Measurements from ENCODE around the gene DOCK8. TPM values are rescaled to one million over a fixed set of nuclear protein-coding genes. Genes with fewer than 3 reads are reported as not detected.

Gene DOCK8
- total RNA-seq, 4 donors from 2014 or later = 6.7 to 28.5 (median 11.7) TPM

DNA sequence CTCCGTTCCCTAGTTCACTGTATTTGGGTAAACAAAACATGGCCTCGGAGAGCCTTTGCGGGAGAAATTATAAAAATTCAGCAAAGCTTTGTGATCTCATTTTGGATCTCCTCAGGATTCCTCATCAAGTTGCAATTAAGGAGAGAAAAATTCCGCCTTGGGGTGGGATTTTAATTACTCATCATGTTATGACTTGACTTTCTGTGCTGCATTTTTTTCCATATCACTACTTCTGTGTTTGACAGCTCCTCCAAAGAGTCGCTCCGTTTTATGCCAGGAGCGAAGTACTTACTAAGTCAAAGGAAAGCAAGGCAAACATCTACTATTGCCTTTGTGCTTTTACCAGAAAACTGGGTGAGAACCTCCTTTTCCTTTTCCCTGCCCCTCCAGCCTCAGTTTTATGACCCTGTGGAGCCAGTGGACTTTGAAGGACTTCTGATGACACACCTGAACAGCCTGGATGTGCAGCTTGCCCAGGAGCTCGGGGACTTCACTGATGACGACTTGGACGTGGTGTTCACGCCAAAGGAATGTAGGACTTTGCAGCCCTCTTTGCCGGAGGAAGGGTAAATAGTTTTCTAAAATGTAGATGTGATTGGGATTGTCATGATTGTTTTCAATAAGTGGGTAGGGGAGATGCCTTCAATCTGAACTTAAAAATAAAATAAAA is 71.5 kb downstream of the DOCK8 start:
- no peak overlapping the region for H3K27ac ChIP-seq
- intact Hi-C loops (cut with DNase I; ENCODE audit: low total_unique reads) = no loop called here

DNA sequence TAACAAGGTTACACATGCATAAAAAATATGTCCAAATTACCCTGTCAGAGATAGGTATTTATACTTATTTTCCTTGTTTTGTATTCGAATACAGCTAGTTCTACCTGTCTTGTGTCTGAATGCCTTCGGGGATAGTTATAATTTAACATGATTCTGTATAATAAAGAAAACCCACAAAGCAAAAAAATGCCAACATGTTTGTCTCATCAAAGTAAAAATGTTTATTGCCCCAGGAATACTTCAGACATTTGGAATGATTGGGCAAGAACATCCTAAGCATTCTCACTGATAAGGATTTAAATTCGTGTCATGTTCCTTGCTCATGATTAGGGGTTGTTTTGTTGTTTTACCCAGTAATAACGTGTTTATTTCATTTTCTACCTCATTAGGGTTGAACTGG is 74.5 kb downstream of the DOCK8 start:
- H3K27ac ChIP-seq = no peak overlapping the region
- no peak for DNase-seq
- H3K4me3 ChIP-seq = no peak overlapping the region
- intact Hi-C loops (cut with DNase I; ENCODE audit: low total_unique reads) = no loop called here
- TF ChIP-seq POLR2A (IDR thresholded peaks at IDR 0.05) = no peak
- TF ChIP-seq, protein P1, sequence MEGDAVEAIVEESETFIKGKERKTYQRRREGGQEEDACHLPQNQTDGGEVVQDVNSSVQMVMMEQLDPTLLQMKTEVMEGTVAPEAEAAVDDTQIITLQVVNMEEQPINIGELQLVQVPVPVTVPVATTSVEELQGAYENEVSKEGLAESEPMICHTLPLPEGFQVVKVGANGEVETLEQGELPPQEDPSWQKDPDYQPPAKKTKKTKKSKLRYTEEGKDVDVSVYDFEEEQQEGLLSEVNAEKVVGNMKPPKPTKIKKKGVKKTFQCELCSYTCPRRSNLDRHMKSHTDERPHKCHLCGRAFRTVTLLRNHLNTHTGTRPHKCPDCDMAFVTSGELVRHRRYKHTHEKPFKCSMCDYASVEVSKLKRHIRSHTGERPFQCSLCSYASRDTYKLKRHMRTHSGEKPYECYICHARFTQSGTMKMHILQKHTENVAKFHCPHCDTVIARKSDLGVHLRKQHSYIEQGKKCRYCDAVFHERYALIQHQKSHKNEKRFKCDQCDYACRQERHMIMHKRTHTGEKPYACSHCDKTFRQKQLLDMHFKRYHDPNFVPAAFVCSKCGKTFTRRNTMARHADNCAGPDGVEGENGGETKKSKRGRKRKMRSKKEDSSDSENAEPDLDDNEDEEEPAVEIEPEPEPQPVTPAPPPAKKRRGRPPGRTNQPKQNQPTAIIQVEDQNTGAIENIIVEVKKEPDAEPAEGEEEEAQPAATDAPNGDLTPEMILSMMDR (IDR thresholded peaks at IDR 0.05) = no peak
- H3K4me1 ChIP-seq = no peaks in the 10 kb centered on the region
- no peaks in the 10 kb centered on the region for H3K9me3 ChIP-seq
- H3K27me3 ChIP-seq = no peaks in the 10 kb centered on the region
- no peaks in the 10 kb centered on the region for H3K36me3 ChIP-seq

More for the DNA sequence above, 71.5 kb downstream of the DOCK8 start:
- H3K27me3 ChIP-seq = no peaks in the 10 kb centered on the region
- H3K36me3 ChIP-seq = no peaks in the 10 kb centered on the region
- no peak overlapping the region for H3K4me3 ChIP-seq
- TF ChIP-seq, protein P1 (IDR thresholded peaks at IDR 0.05) = no peak
- no peak for TF ChIP-seq POLR2A (IDR thresholded peaks at IDR 0.05)
- no peak for DNase-seq
- H3K9me3 ChIP-seq = no peaks in the 10 kb centered on the region
- H3K4me1 ChIP-seq = no peaks in the 10 kb centered on the region

DNA sequence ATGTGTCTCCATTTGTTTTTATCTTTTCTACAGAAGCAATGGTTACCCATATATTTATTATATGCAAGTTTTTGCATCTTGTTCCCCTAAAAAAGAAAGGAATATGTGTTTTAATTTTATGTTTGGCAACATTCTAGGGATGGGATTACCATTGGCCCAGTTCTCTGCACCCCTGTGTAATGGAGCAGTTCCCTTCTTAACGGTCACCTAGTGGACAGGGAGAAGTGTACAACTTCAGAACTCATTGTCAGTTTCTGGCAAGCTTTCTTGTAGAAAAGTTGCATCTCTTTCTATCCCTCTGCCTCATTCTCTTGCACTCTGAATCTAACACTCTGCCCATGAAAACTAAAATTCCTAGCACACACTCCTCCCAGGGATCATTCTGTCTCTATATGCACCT is 78.2 kb downstream of the DOCK8 start:
- intact Hi-C loops (cut with DNase I; ENCODE audit: low total_unique reads) = no loop called here
- no peak overlapping the region for H3K27ac ChIP-seq
- no peaks in the 10 kb centered on the region for H3K4me1 ChIP-seq
- H3K27me3 ChIP-seq = no peaks in the 10 kb centered on the region
- TF ChIP-seq, protein P1 (IDR thresholded peaks at IDR 0.05) = no peak
- TF ChIP-seq POLR2A (IDR thresholded peaks at IDR 0.05) = no peak
- no peak overlapping the region for H3K4me3 ChIP-seq
- DNase-seq = no peak
- no peaks in the 10 kb centered on the region for H3K36me3 ChIP-seq
- no peaks in the 10 kb centered on the region for H3K9me3 ChIP-seq

DNA sequence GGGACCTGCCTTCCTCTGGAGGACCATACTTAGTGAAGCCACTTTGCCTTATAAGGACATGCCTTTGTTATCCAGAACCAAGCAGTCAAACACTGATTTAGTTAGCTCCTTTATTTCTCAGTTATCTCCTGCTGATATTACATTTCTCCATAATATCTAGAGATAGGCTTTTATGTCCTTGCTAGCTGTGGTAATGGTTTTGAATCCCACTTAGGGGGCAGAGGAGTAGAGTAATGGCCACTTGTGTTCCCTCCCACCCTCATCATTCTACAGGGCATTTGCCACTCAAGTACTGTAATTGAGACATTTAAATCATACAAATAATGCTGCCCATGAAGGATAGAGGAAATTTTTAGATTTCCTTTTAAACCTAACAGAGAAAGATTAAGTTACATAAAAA is 80.9 kb downstream of the DOCK8 start:
- Histone ChIP-seq H3K9me3 (no peaks in the 10 kb centered on the region), H3K27ac (no peak overlapping the region), H3K4me3 (no peak overlapping the region), H3K4me1 (no peaks in the 10 kb centered on the region), H3K27me3 (no peaks in the 10 kb centered on the region), H3K36me3 (no peaks in the 10 kb centered on the region)
- TF ChIP-seq POLR2A (IDR thresholded peaks at IDR 0.05) = no peak
- TF ChIP-seq, protein P1 (IDR thresholded peaks at IDR 0.05) = no peak
- intact Hi-C loops (cut with DNase I; ENCODE audit: low total_unique reads) = no loop called here
- no peak for DNase-seq

DNA sequence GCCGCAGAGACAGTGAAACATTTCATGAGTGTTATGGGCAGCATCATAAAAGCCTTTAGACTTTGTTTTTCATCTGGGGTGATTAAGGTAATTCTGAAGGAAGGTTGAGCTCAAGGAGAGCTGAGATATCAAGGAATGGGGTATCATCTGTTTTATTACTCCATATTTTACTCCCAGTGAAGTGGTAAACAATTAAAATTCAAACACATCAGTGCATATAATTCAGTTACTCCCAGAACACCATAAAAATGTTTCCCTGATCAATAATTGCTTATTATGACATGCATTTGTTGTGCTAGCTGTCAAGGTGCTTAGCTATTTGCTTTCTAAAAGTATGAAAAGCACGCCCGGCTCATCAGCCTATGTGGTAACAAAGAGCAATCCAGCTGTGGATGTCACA is 81.7 kb downstream of the DOCK8 start:
- Histone ChIP-seq H3K4me3 (no peak overlapping the region), H3K27ac (no peak overlapping the region), H3K9me3 (no peaks in the 10 kb centered on the region), H3K27me3 (no peaks in the 10 kb centered on the region), H3K4me1 (no peaks in the 10 kb centered on the region), H3K36me3 (no peaks in the 10 kb centered on the region)
- TF ChIP-seq POLR2A (IDR thresholded peaks at IDR 0.05) = no peak
- TF ChIP-seq, protein P1 (IDR thresholded peaks at IDR 0.05) = no peak
- intact Hi-C loops (cut with DNase I; ENCODE audit: low total_unique reads) = no loop called here
- DNase-seq = no peak

Measured in uterus (tissue), 4 donors.